HCT116 (cell line): ENCODE results near the gene THEMIS. TPM values are rescaled to one million over a fixed set of nuclear protein-coding genes. Genes with fewer than 3 reads are reported as not detected.
A peak's percentile ranks its signal among the peaks of the same experiment; 100 is the strongest.

Experiments used
- ATAC-seq: fragments of 200-7000 bp; cut with Tn5 transposase; 2 replicates; pipeline ENCODE4 v1.9.1; 2020; ENCODE audit warnings: mild to moderate bottlenecking, moderate library complexity
- BruUV-seq: library from RNA; stranded (reverse); fragments of 400-500 nt; replicated peaks from 2 replicates; lab custom pipeline; 2021; lab: Mats Ljungman, UMichigan
- CTCF ChIA-PET: fragments of 300-600 bp; sonication (Branson Sonifier 250); formaldehyde crosslinking; loops from one replicate; lab custom pipeline; 2021; ENCODE audit warnings: antibody characterized with exemption; lab: Charles Lee
- POLR2A ChIA-PET: fragments of 300-600, 350-600 bp; sonication (Branson Sonifier 250); formaldehyde crosslinking; loops from one replicate; lab custom pipeline; 2021; ENCODE audit warnings: antibody characterized with exemption; lab: Charles Lee
- RAD21 ChIA-PET, 2 experiments: fragments of 300-600 bp; sonication (Branson Sonifier 250); formaldehyde crosslinking; loops; one replicate each; lab custom pipeline; 2023; ENCODE audit warnings: low total read pairs in 2 of 2; ENCODE audit not compliant: uncharacterized antibody in 2 of 2, unreplicated experiment in 2 of 2, low non-redundant PET in 1 of 2; lab: Charles Lee
- DNase-seq: peaks from one replicate; pipeline ENCODE4 v3.0.0-alpha.2; 2010; ENCODE audit warnings: low read depth, low spot score
- H2AFZ ChIP-seq: fragments of 200-600 bp; shearing (Covaris generic), sonication (generic); 2 replicates; pipeline ENCODE4 v1.6.1; 2017; ENCODE audit warnings: low read depth, mixed run types, mixed read lengths, antibody characterized with exemption, low read length; ENCODE audit not compliant: poor library complexity, severe bottlenecking
- H3K27ac ChIP-seq: 2 replicates; pipeline ENCODE4 v1.5.1; 2012; ENCODE audit warnings: low read depth, low read length
- H3K27me3 ChIP-seq: fragments of 200-600 bp; sonication (generic); 2 replicates; pipeline ENCODE4 v1.6.1; 2016; ENCODE audit warnings: mixed run types, low read length, mixed read lengths; ENCODE audit not compliant: insufficient read depth
- H3K36me3 ChIP-seq, 2 experiments: fragments of 200-500 bp in 1 of 2; fragments of 200-600 bp in 1 of 2; sonication (Bioruptor generic) in 1 of 2; sonication (generic) in 1 of 2; 2 replicates each; pipeline versions ENCODE4 v1.5.1 to v1.6.1; 2014 to 2016; ENCODE audit warnings: low read length in 2 of 2, inconsistent platforms in 1 of 2, mixed read lengths in 1 of 2, mixed run types in 1 of 2; ENCODE audit not compliant: insufficient read depth in 2 of 2, control insufficient read depth in 1 of 2
- H3K4me1 ChIP-seq, 2 experiments: fragments of 200-600 bp in 1 of 2; sonication (generic) in 1 of 2; 2 replicates each; pipeline versions ENCODE4 v1.5.1 to v1.6.1; 2012 to 2017; ENCODE audit warnings: low read length in 2 of 2, inconsistent platforms in 1 of 2, mild to moderate bottlenecking in 1 of 2, mixed read lengths in 1 of 2, mixed run types in 1 of 2, moderate library complexity in 1 of 2; ENCODE audit not compliant: insufficient read depth in 2 of 2, control insufficient read depth in 1 of 2
- H3K4me2 ChIP-seq: fragments of 200-600 bp; sonication (generic); 2 replicates; pipeline ENCODE4 v1.6.1; 2017; ENCODE audit warnings: mixed run types, low read length, mixed read lengths
- H3K4me3 ChIP-seq, 2 experiments: fragments of 200-600 bp in 1 of 2; sonication (generic) in 1 of 2; replicated peaks in 1 of 2; 2 replicates each; pipeline ENCODE4 v1.5.1; 2011 to 2016; ENCODE audit warnings: low read length in 2 of 2, control low read depth in 1 of 2, low read depth in 1 of 2, mild to moderate bottlenecking in 1 of 2, mixed read lengths in 1 of 2, mixed run types in 1 of 2
- H3K79me2 ChIP-seq: fragments of 200-600 bp; sonication (generic); 2 replicates; pipeline ENCODE4 v1.6.1; 2017; ENCODE audit warnings: mild to moderate bottlenecking, mixed run types, low read length, moderate library complexity, mixed read lengths; ENCODE audit not compliant: insufficient read depth
- H3K9ac ChIP-seq: fragments of 200-600 bp; sonication (generic); 2 replicates; pipeline ENCODE4 v1.6.1; 2016; ENCODE audit warnings: low read length, mixed read lengths
- H3K9me2 ChIP-seq: fragments of 200-600 bp; sonication (generic), shearing (Covaris generic); 2 replicates; pipeline ENCODE4 v1.6.1; 2017; ENCODE audit warnings: mixed run types, mild to moderate bottlenecking, moderate library complexity; ENCODE audit not compliant: insufficient read depth
- H3K9me3 ChIP-seq, 2 experiments: fragments of 200-500 bp in 1 of 2; fragments of 200-600 bp in 1 of 2; sonication (Bioruptor generic) in 1 of 2; sonication (generic) in 1 of 2; 2 replicates each; pipeline ENCODE4 v1.6.1; 2014 to 2017; ENCODE audit warnings: low read length in 2 of 2, mixed read lengths in 2 of 2, inconsistent platforms in 1 of 2, low read depth in 1 of 2, mild to moderate bottlenecking in 1 of 2, mixed run types in 1 of 2, moderate library complexity in 1 of 2; ENCODE audit not compliant: control insufficient read depth in 1 of 2, insufficient read depth in 1 of 2
- H4K20me1 ChIP-seq: fragments of 200-600 bp; sonication (generic), shearing (Covaris generic); 2 replicates; pipeline ENCODE4 v1.6.1; 2017; ENCODE audit warnings: mixed run types, mild to moderate bottlenecking, moderate library complexity; ENCODE audit not compliant: insufficient read depth
- CBX3 ChIP-seq: IDR thresholded peaks from 2 replicates; pipeline ENCODE4 v1.6.1; 2012; ENCODE audit warnings: low read depth
- CEBPB ChIP-seq: IDR thresholded peaks from 2 replicates; pipeline ENCODE4 v1.6.1; 2012; ENCODE audit warnings: low read depth
- CTCF ChIP-seq, 3 experiments: fragments of 200-600 bp in 1 of 3; sonication (generic) in 1 of 3; IDR thresholded peaks in 2 of 3; conservative IDR thresholded peaks in 1 of 3; 2 replicates each; pipeline ENCODE4 v1.5.1; 2012 to 2017; ENCODE audit warnings: low read depth in 2 of 3, low read length in 2 of 3, antibody characterized with exemption in 1 of 3, borderline replicate concordance in 1 of 3, control low read depth in 1 of 3, mild to moderate bottlenecking in 1 of 3, mixed read lengths in 1 of 3, mixed run types in 1 of 3, moderate library complexity in 1 of 3; ENCODE audit not compliant: insufficient read depth in 1 of 3
- EZH2 ChIP-seq: fragments of 200-600 bp; sonication (generic); IDR thresholded peaks from 2 replicates; pipeline ENCODE4 v1.6.1; 2017; ENCODE audit warnings: antibody characterized with exemption, mixed run types
- EZH2phosphoT487 ChIP-seq: fragments of 200-600 bp; IDR thresholded peaks from 2 replicates; pipeline ENCODE4 v1.6.1; 2018; ENCODE audit warnings: antibody characterized with exemption, borderline replicate concordance
- FOSL1 ChIP-seq: IDR thresholded peaks from 2 replicates; pipeline ENCODE4 v1.6.1; 2012; ENCODE audit warnings: low read depth
- MAX ChIP-seq: IDR thresholded peaks from 2 replicates; pipeline ENCODE4 v1.6.1; 2012
- RAD21 ChIP-seq: IDR thresholded peaks from 2 replicates; pipeline ENCODE4 v1.6.1; 2012; ENCODE audit warnings: low read depth, mild to moderate bottlenecking
- SIN3A ChIP-seq: IDR thresholded peaks from 2 replicates; pipeline ENCODE4 v1.6.1; 2012; ENCODE audit warnings: low read depth
- SP1 ChIP-seq: IDR thresholded peaks from 2 replicates; pipeline ENCODE4 v1.6.1; 2012; ENCODE audit warnings: low read depth
- ZFX ChIP-seq: fragments of 450-650 bp; IDR thresholded peaks from 2 replicates; pipeline ENCODE4 v1.6.1; 2017
- ZNF274 ChIP-seq: fragments of 200-500 bp; sonication (Bioruptor generic); IDR thresholded peaks from 2 replicates; pipeline ENCODE4 v1.6.1; 2014; ENCODE audit warnings: mild to moderate bottlenecking, low read depth, low read length, inconsistent platforms
- intact Hi-C: fragments of 100-400 bp; cut with micrococcal nuclease; formaldehyde crosslinking; loops from 2 replicates; pipeline ENCODE4 v1.10.0; 2022
- total RNA-seq: library from RNA; stranded (reverse); gene quantifications from one replicate; pipeline ENCODE4 v1.2.1, GENCODE V29; 2021; ENCODE audit not compliant: unreplicated experiment

The THEMIS gene
- total RNA-seq, 1 experiment from 2014 or later: 0.20 TPM

- H3K9ac ChIP-seq: no peak overlapping the region
- peak; percentile 47 to 76 (median 67); a peak in 5 of 6 replicates for TF ChIP-seq CTCF (IDR thresholded peaks at IDR 0.05 in 2 of 3, conservative IDR thresholded peaks at IDR 0.05 in 1 of 3; ENCODE audit: borderline replicate concordance in 1 of 3, insufficient read depth in 1 of 3, low read depth in 2 of 3, low read length in 2 of 3)
- TF ChIP-seq ZNF274: no peak
- TF ChIP-seq MAX: no peak
- peak; percentile 93 for TF ChIP-seq RAD21
- TF ChIP-seq ZFX: no peak
- no peak for TF ChIP-seq CBX3
- TF ChIP-seq EZH2: no peak
- no peak for TF ChIP-seq EZH2phosphoT487
- TF ChIP-seq CEBPB: no peak
- TF ChIP-seq SP1: no peak
- no peak for TF ChIP-seq FOSL1
- TF ChIP-seq SIN3A: no peak
- ATAC-seq: peak; percentile 99
- no peak overlapping the region for H3K4me2 ChIP-seq
- CTCF ChIA-PET: interaction anchor here (0.9 to 1.7 kb wide), 12 partner anchors 9 to 1634 kb away, joined by 3 to 21 read pairs (median 4); partner anchors contain the start of gene PTPRK
- H4K20me1 ChIP-seq: no peaks in the 10 kb centered on the region
- peak overlapping the region; percentile 29 for H2AFZ ChIP-seq
- H3K27me3 ChIP-seq: no peaks in the 10 kb centered on the region
- no peak overlapping the region for H3K4me3 ChIP-seq
- RAD21 ChIA-PET: interaction anchor here in 1 of 2 experiments (1.3 to 1.4 kb wide), 2 partner anchors 118 to 994 kb away, joined by 4 to 7 read pairs; no protein-coding TSS in a partner anchor
- no peak overlapping the region for H3K27ac ChIP-seq
- H3K79me2 ChIP-seq: no peaks in the 10 kb centered on the region
- BruUV-seq: no TSS peak
- no peaks in the 10 kb centered on the region for H3K36me3 ChIP-seq
- intact Hi-C loops: loop anchor here (1.0 to 10.0 kb wide), 4 partner anchors 784 to 1838 kb away; partner anchors contain the start of gene PTPRK
- H3K9me3 ChIP-seq: no peaks in the 10 kb centered on the region
- H3K4me1 ChIP-seq: no peaks in the 10 kb centered on the region
- POLR2A ChIA-PET: interaction anchor here (0.7 kb wide), 1 partner anchor 784 kb away, joined by 4 read pairs; the partner anchor contains the start of gene PTPRK
- H3K9me2 ChIP-seq: no peaks in the 10 kb centered on the region
- peak; percentile 74 for DNase-seq
These were observed 163.8 kb downstream of the THEMIS start for GRCh38 chr6:127737009-127737486.
